ENCODE data around the gene TRIM3. TPM values are rescaled to one million over a fixed set of nuclear protein-coding genes. Genes with fewer than 3 reads are reported as not detected.

Gene TRIM3
- total RNA-seq, 4 donors from 2014 or later: 4.0 to 13.5 (median 7.0) TPM

GRCh38 chr11:6417907-6418556, 55.7 kb downstream of the TRIM3 start:
- H3K9me3 ChIP-seq: no peaks in the 10 kb centered on the region
- no peaks in the 10 kb centered on the region for H3K36me3 ChIP-seq
- 32 to 42% methylated on average over 7 of the region's 7 CpGs for WGBS, 2 donors
- TF ChIP-seq, protein P1, sequence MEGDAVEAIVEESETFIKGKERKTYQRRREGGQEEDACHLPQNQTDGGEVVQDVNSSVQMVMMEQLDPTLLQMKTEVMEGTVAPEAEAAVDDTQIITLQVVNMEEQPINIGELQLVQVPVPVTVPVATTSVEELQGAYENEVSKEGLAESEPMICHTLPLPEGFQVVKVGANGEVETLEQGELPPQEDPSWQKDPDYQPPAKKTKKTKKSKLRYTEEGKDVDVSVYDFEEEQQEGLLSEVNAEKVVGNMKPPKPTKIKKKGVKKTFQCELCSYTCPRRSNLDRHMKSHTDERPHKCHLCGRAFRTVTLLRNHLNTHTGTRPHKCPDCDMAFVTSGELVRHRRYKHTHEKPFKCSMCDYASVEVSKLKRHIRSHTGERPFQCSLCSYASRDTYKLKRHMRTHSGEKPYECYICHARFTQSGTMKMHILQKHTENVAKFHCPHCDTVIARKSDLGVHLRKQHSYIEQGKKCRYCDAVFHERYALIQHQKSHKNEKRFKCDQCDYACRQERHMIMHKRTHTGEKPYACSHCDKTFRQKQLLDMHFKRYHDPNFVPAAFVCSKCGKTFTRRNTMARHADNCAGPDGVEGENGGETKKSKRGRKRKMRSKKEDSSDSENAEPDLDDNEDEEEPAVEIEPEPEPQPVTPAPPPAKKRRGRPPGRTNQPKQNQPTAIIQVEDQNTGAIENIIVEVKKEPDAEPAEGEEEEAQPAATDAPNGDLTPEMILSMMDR (IDR thresholded peaks at IDR 0.05): no peak
- TF ChIP-seq POLR2A (IDR thresholded peaks at IDR 0.05): no peak
- H3K4me3 ChIP-seq: peak overlapping the region; percentile 49 to 89 (median 76)
- peak overlapping the region; percentile 74 to 94 (median 86) for H3K27ac ChIP-seq
- peaks cover 0 to 3% (median 0%) of the 10 kb centered on the region in 4 donors for H3K27me3 ChIP-seq
- DNase-seq: no peak
- intact Hi-C loops (cut with DNase I): no loop called here
- H3K4me1 ChIP-seq: peaks cover 5 to 46% (median 6%) of the 10 kb centered on the region in 3 donors

- Histone ChIP-seq H3K27ac (no peak overlapping the region), H3K4me3 (no peak overlapping the region), H3K4me1 (peaks cover 5 to 46% (median 6%) of the 10 kb centered on the region in 3 donors), H3K9me3 (no peaks in the 10 kb centered on the region), H3K27me3 (no peaks in the 10 kb centered on the region), H3K36me3 (peaks cover 0 to 5% (median 2%) of the 10 kb centered on the region in 3 donors)
- no peak for TF ChIP-seq POLR2A (IDR thresholded peaks at IDR 0.05)
- TF ChIP-seq, protein P1 (IDR thresholded peaks at IDR 0.05): no peak
- intact Hi-C loops (cut with DNase I): no loop called here
- DNase-seq: no peak
- 75 to 79% methylated on average over 6 of the region's 6 CpGs for WGBS, 2 donors
Measured at GRCh38 chr11:6415797-6416196, 57.9 kb downstream of the TRIM3 start.

DNA sequence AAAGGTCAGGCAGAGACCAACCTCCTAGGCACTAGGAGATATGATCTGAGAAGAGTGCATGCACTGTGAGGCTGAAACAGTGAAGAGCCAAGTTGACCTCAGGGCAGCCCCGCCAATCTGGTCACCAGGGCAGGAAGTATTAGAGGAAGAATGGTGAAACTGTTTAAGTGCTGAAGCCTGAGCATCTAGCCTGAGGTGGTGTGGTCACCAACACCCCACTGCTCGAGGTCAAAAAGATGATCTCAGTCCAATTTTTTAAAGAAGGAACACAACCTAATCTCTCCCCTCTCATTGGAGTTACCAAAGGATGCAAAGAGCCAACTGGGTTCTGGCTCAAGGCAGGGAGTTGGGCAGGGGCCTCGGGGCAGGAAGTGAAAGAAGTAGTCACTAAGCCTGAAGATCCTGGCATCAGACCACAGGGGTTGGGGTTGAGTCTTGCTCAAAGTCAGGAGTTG, 58.8 kb downstream of the TRIM3 start:
- H3K4me1 ChIP-seq: peaks cover 3 to 44% (median 6%) of the 10 kb centered on the region in 3 donors
- WGBS, 2 donors: 57 to 63% methylated on average over 2 to 3 of the region's 3 CpGs
- TF ChIP-seq POLR2A (IDR thresholded peaks at IDR 0.05): no peak
- TF ChIP-seq, protein P1 (IDR thresholded peaks at IDR 0.05): no peak
- H3K36me3 ChIP-seq: peaks cover 0 to 14% (median 6%) of the 10 kb centered on the region in 3 donors
- H3K4me3 ChIP-seq: no peak overlapping the region
- no peak for DNase-seq
- H3K9me3 ChIP-seq: no peaks in the 10 kb centered on the region
- intact Hi-C loops (cut with DNase I): no loop called here
- no peak overlapping the region for H3K27ac ChIP-seq
- no peaks in the 10 kb centered on the region for H3K27me3 ChIP-seq

DNA sequence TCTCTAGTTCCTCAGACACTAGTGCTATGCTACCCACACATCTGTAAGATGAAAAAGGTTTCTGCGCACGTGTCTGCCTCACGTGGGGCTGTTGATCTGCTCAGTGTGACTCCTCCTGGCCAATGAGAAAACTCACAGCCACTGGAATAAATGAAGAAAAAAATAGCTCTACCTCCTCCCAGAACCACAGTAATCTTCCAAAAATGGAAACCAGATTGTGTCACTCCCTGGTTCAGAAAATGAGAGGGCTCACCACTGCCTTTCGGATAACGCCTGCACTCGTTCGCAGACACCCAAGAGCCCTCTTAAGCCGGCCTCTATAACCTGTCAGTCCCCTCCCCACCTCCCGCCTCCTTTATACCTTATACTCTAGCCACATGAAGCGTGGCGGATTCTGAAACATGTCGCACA, 59.9 kb downstream of the TRIM3 start:
- intact Hi-C loops (cut with DNase I): no loop called here
- no peak overlapping the region for H3K4me3 ChIP-seq
- WGBS, 2 donors: 80 to 86% methylated on average over 10 to 12 of the region's 12 CpGs
- H3K4me1 ChIP-seq: peaks cover 0 to 34% (median 0%) of the 10 kb centered on the region in 3 donors
- H3K9me3 ChIP-seq: no peaks in the 10 kb centered on the region
- H3K27ac ChIP-seq: no peak overlapping the region
- TF ChIP-seq POLR2A (IDR thresholded peaks at IDR 0.05): no peak
- TF ChIP-seq, protein P1 (IDR thresholded peaks at IDR 0.05): no peak
- peaks cover 0 to 23% (median 6%) of the 10 kb centered on the region in 3 donors for H3K36me3 ChIP-seq
- DNase-seq: no peak
- H3K27me3 ChIP-seq: no peaks in the 10 kb centered on the region

GRCh38 chr11:6411594-6412031, 62.1 kb downstream of the TRIM3 start:
- no peaks in the 10 kb centered on the region for H3K27me3 ChIP-seq
- no peak overlapping the region for H3K27ac ChIP-seq
- peaks cover 0 to 26% (median 6%) of the 10 kb centered on the region in 3 donors for H3K36me3 ChIP-seq
- DNase-seq: no peak
- no peaks in the 10 kb centered on the region for H3K9me3 ChIP-seq
- peaks cover 0 to 20% (median 0%) of the 10 kb centered on the region in 3 donors for H3K4me1 ChIP-seq
- intact Hi-C loops (cut with DNase I): no loop called here
- WGBS, 2 donors: 77 to 100% methylated on average over 2 to 7 of the region's 10 CpGs
- no peak overlapping the region for H3K4me3 ChIP-seq
- no peak for TF ChIP-seq POLR2A (IDR thresholded peaks at IDR 0.05)
- TF ChIP-seq, protein P1 (IDR thresholded peaks at IDR 0.05): no peak
